ENCODE data around the gene ZBTB26.
"Not testable (repeated sequence)": the region's sequence is repeated elsewhere in the genome, so short reads cannot be mapped to it uniquely, and the experiment has no call there.

ZBTB26 gene

DNA sequence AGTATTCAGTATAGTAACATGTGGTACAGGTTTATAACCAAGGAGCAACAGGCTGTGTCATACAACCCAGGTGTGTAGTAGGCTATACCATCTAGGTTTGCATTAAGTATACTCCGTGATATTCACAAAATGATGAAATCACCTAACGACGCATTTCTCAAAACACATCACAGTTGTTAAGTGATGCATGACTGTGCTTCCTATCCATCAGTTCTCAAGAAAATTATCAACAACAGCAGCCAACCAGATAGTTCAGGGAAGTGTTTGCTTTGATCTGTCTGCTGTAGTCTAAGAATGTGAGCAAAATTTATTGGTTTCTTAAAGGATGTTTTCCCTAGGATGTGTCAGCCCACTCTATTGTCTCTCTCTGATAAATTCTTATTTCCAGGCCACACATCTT lies 7.4 kb downstream of the ZBTB26 start:
- DNase-seq (ENCODE audit: low read depth), result no peak

DNA sequence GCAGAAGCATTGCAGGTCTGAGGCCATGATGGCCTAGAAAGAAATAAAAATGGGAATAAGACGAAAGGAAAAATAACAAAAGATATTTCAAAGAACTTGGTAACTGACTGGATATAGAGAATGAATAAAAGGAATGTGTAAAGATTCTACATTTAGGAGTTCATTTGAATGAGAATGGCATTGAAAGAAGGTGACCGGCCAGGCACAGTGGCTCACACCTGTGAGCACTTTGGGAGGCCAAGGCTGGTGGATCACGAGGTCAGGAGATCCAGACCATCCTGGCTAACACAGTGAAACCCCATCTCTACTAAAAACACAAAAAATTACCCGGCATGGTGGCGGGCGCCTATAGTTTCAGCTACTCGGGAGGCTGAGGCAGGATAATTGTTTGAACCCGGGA lies 8.6 kb downstream of the ZBTB26 start:
- DNase-seq (ENCODE audit: low read depth), result no peak

DNA sequence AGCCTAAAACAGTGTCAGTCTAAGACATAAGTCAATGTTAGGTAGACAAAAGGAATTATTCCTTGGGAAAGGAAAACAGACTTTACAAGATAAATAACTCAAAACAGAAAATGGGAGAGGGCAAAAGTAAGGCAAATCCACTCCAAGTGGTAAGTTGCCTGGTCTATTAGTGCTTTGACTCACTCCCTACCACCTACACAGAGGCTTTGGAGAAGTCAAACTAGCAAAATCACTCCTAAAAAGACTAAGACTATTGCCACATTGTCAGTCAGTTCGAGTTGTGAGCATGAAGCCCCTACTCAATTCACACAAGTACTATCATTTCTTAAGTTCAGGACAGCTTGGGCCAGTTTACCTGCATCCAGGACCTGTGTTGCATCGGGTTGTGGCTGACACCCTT lies 13.0 kb downstream of the ZBTB26 start:
- no peak for DNase-seq (ENCODE audit: low read depth)

DNA sequence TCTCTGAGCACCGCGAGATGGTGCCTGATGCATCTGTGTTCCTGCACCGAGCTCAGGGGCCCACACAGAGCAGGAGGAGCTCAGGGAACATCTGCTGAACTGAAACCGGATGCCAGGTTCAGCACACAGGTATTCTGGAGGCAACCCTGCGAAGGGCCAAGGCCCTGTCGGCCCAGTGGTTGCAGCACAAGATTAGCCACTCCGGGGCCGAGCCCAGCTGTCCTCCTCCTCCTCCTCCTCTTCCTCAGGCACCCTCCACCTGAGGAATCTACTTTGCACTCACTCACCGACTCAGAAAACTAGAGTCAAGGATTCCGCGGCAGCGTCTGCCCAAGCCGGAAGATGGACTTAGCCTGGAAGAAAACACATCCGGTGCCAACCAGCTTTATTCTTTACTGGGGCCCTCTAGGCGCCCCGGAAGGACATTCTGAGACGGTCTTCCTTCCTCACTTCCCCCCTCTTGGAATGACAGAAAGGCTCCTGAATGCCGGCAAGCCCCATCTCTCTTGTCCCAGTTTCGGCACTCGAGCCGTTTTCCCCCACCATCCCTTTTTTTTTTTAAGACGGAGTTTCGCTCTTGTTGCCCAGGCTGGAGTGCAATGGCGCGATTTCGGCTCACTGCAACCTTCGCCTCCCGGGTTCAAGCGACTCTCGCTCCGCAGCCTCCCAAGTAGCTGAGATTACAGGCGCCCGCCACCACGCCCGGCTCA lies 18.2 kb downstream of the ZBTB26 start, which contains the start of gene ZBTB6:
Gene ZBTB6, minus strand, starts transcription at position 360 of the 710 bp plus-strand sequence. CDS start 1,251 bp downstream, outside the sequence.
- DNase-seq (ENCODE audit: low read depth), result peak; percentile 91

DNA sequence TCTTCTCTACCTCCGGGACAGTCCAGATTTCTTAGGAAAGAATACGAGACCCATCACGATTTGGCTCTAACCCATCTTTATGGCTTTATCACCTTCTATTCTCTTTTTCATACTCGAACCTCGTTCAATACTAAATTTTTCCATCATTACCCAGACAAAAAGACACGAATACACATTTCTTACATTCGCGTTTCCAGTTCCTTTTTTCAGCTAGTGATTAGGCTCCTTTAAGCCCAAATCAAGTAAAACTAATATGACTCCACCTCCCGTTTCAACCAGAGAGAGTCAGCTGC lies 18.7 kb downstream of the ZBTB26 start:
- no peak for DNase-seq (ENCODE audit: low read depth)

DNA sequence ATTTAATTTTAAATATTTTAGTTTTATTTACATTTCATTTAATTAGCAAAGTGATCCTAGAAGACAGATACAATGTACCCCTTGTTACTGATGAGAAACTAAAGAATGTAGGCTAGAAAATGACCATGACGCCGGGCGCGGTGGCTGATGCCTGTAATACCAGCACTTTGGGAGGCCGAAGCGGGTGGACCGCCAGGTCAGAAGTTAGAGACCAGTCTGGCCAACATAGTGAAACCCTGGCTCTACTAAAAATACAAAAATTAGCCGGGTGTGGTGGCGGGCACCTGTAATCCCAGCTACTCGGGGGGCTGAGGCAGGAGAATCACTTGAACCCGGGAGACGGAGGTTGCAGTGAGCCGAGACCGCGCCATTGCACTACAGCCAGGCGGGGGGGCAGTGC lies 25.2 kb downstream of the ZBTB26 start:
- not testable (repeated sequence) for DNase-seq (ENCODE audit: low read depth)

DNA sequence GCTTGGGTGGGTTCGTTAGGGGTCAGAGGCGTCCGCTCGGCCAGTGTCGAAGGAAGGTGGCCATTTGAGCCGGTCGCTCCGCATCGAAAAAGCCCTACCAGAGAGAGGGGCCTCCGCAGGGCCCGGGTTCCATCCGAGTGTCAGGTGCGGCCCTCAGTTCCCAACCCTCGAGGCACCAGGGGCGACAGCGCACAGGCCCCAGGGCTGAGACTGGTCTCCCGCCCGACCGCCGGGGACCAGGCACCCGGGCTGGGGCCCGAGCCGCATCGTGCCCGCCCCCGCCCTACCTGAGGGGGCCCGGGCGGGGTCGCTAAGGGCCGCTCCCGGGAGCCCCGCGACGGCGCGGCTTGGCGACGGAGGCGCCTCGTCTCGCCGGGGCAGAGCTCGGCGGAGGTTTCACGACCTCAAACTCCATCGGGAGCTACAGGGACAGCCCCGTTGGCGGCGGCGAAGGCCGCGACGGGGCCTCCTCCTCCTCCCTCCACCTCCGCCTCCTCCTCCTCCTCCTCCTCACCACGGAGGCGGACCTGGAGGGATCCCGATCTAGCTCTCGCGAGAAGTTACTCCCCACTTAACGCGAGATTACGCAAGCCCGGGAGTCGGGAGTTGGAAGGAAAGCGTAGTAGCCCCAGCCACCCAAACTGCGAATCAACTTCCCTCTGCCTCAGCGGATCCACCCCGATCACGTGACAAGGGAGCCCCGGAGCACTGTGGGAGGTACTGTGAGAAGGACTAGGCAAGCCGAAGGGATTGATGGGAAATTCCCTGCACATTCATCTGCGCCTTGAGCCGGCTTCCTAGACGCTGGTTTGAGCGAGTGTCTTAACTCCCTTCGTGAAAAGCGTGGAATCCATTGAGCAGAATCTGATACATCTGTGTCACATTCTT lies 26.2 kb downstream of the ZBTB26 start, which contains the start of gene RC3H2:
Gene RC3H2, minus strand, starts transcription at position 537 of the 888 bp plus-strand sequence. CDS start 7,850 bp downstream, outside the sequence.
- DNase-seq (ENCODE audit: low read depth), result peak; percentile 100

DNA sequence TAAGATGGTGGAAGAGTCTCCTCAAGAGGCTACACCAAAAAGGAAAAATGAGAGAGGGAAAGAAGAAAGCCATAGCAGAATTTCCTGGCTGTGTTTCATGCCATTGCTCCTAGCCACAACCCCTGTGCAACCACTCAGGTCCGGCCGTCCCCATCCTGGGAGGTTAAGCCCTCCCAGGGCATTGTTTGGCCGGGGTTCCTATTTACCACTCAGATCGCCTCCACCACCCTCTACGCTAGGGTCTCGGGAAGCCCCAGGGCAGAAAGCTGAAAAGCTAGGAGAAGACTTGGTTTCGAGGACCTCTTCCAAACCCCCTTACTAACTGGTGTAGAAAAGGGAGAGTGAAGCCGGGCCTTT lies 26.9 kb downstream of the ZBTB26 start:
- peak; percentile 58 for DNase-seq (ENCODE audit: low read depth)

DNA sequence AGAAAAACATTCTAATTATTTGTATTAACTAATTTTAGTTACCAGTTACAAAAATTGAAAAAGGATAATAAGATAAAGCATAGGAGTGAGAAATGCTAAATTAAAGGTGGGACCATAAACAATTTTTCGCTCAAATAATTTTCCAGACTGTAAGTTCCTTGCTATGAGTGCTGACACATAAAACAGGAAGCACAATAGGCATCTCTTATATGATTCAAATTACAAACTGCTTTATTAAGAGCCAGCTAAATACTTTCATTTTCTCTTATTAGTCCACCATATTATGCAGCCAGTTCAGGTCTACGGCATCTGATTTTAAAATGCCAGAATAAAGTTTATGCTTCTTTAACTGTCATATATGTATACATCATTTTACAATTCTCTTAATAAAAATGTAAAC lies 30.5 kb downstream of the ZBTB26 start:
- DNase-seq (ENCODE audit: low read depth), result peak; percentile 38

DNA sequence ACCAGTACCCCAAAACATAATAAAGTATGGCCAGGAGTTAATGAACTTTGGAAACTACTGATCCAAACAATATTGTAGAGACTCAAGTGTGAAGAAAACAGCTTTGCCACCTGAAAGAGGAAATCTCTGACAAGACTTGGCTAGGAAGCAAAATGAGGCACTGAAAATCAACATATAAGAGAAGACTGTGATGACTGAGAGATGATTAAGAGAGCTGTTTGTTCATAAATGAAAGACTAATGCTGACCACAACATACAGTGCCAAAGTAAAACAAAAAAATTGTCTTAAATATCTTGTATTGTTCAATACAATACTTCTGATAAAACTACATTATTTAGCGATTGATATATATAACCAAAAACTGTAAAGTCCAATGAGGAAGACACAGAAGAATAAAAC lies 33.3 kb downstream of the ZBTB26 start:
- DNase-seq (ENCODE audit: low read depth), result peak; percentile 11

DNA sequence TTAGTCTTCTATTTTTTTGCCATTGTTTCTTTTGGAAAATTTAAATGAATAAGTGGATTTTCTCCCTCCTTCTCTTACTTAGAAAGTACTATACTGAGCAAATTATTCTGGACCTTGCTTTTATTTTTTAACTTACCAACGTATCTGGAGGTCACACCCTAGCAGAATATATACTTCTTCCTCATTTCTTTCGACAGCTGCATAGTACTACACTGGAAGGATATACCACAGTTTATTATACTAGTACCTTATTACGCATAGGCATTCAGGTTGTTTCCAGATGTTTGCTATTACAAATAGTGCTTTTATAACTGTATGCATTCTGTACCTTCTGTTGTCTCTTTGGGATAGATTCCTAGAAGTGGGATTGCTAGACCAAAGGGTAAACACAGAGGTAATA lies 42.8 kb downstream of the ZBTB26 start:
- no peak for DNase-seq (ENCODE audit: low read depth)

DNA sequence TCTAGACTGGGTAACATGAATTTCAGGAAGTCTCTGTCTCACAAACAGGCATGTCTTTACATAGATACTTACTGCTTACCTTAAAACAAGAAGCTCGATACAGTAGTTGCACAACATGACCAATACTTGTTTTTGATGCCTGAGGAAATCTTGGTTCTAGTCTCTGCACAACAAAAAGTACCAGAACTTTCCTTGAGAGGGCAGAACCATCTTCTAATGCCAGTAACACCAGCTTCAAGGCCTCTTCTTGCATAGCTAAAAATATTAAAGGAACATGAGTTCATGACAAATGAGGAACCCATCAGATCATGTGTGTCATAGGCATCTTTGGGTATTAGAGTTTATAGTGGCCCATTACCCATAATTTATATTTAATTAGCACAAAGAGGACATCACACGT lies 48.2 kb downstream of the ZBTB26 start:
- no peak for DNase-seq (ENCODE audit: low read depth)

DNA sequence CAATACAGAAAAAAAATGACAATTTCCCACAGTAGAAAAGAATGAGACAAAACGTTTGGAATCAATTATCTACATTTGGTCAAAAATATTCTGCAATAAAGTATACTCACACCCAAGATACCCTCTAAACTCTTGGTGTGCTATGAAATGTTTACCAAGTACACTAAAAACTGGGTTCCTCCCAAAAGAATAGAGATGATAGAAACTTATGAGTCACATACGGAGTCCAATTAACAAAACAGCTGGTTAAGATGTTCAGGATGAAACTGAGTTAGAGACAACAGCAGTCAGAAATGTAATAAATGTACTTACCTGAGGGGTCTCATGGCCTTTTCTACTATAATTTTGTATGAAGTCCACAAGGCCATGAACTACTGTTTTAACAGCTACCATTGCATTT lies 51.9 kb downstream of the ZBTB26 start:
- DNase-seq (ENCODE audit: low read depth), result no peak

DNA sequence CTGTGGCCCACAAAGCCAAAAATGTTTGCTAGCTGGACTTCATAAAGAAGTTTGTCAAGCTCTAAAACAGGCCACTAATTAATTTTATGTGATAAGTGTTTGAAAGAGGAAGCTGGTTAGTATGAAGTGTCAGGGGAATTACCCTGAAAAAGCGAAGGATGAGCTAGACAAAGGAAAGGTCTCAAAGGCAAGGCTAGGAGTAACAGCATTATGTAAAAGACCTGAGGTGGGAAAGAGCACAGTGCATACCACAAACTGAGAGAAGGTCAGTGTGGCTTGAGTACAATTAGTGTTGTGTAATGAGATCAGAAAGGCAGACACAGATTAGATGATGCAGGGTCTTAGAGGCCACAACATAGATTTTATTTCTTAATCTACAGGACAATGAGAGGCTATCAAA lies 55.8 kb downstream of the ZBTB26 start:
- DNase-seq (ENCODE audit: low read depth), result no peak

DNA sequence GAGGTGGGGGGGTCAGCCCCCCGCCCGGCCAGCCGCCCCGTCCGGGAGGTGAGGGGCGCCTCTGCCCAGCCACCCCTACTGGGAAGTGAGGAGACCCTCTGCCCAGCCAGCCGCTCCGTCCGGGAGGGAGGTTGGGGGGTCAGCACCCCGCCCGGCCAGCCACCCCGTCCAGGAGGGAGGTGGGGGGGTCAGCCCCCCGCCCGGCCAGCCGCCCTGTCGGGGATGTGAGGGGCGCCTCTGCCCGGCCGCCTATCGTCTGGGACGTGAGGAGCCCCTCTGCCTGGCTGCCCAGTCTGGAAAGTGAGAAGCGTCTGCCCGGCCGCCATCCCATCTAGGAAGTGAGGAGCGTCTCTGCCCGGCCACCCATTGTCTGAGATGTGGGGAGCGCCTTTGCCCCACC lies 64.0 kb downstream of the ZBTB26 start:
- not testable (repeated sequence) for DNase-seq (ENCODE audit: low read depth)

DNA sequence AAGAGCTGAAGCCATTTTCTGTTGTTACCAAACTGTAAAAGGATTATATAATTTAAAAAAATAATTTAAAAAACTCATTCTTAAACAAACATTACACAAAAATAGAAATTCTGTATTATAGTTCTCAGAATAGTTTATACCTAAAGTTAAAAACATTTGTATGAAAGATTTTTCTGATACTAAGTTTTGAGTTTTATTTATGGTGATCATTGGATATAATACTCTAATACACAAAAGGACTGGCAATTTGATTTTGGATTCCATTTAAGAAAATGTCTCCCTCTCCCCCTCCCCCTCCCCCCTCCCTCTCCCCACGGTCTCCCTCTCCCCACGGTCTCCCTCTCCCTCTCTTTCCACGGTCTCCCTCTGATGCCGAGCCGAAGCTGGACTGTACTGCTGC lies 65.2 kb downstream of the ZBTB26 start:
- no peak for DNase-seq (ENCODE audit: low read depth)
